Neural crest cell (in vitro differentiated cells): ENCODE results near the gene IL20RA. TPM values are rescaled to one million over a fixed set of nuclear protein-coding genes. Genes with fewer than 3 reads are reported as not detected.

Experiments
- DNase-seq: peaks from one replicate; pipeline ENCODE4 v3.0.0; 2021; ENCODE audit warnings: low read depth, mixed read lengths, low spot score
- H3K27ac Mint-ChIP-seq: one replicate; pipeline ENCODE4 v1.8.0; 2021; ENCODE audit warnings: mild to moderate bottlenecking, mixed read lengths; ENCODE audit not compliant: unreplicated experiment
- H3K27me3 Mint-ChIP-seq: 2 replicates; pipeline ENCODE4 v1.8.0; 2021; ENCODE audit warnings: low read depth, mild to moderate bottlenecking, mixed read lengths
- H3K36me3 Mint-ChIP-seq: 2 replicates; pipeline ENCODE4 v1.8.0; 2021; ENCODE audit warnings: low read depth, mild to moderate bottlenecking, mixed read lengths
- H3K4me1 Mint-ChIP-seq: 2 replicates; pipeline ENCODE4 v1.8.0; 2021; ENCODE audit warnings: mixed read lengths
- H3K4me3 Mint-ChIP-seq: one replicate; pipeline ENCODE4 v1.8.0; 2021; ENCODE audit warnings: mild to moderate bottlenecking, mixed read lengths
- H3K9me3 Mint-ChIP-seq: 2 replicates; pipeline ENCODE4 v1.8.0; 2021; ENCODE audit warnings: mixed read lengths
- CTCF ChIP-seq: fragments of 200-600 bp; sonication (generic); conservative IDR thresholded peaks from 2 replicates; pipeline ENCODE4 v1.5.0; 2021; ENCODE audit warnings: antibody characterized with exemption, mild to moderate bottlenecking
- long read RNA-seq: library from polyadenylated mRNA; unstranded; transcript quantifications from one replicate; pipeline ENCODE4 v2.0.0, GENCODE V29; 2020
- total RNA-seq: library from RNA; stranded (reverse); gene quantifications from 2 replicates; pipeline ENCODE4 v1.2.1, GENCODE V29; 2021

The IL20RA gene
- not detected in 2 replicates for total RNA-seq
- long read RNA-seq = 0 reads

GRCh38 chr6:137044366-137045221 is at the start of gene IL20RA:
TSS of gene IL20RA (minus strand) at chr6:137044965. CDS start at chr6:137044728, 237 bp downstream.
- peaks cover 4% of the 10 kb centered on the region for H3K4me1 Mint-ChIP-seq
- no peak for TF ChIP-seq CTCF
- peaks cover 8% of the 10 kb centered on the region for H3K9me3 Mint-ChIP-seq
- peak; percentile 1 for DNase-seq
- H3K36me3 Mint-ChIP-seq = peaks cover 5% of the 10 kb centered on the region
- no peak within 1 kb of the TSS for H3K27ac Mint-ChIP-seq
- peak within 1 kb of the TSS; percentile 71 for H3K4me3 Mint-ChIP-seq
- peaks cover 91% of the 10 kb centered on the region for H3K27me3 Mint-ChIP-seq

- no peak overlapping the region for H3K27ac Mint-ChIP-seq
- peaks cover 3% of the 10 kb centered on the region for H3K9me3 Mint-ChIP-seq
- no peak for DNase-seq
- H3K4me3 Mint-ChIP-seq = no peak overlapping the region
- H3K36me3 Mint-ChIP-seq = no peaks in the 10 kb centered on the region
- H3K4me1 Mint-ChIP-seq = peaks cover 9% of the 10 kb centered on the region
- no peaks in the 10 kb centered on the region for H3K27me3 Mint-ChIP-seq
- TF ChIP-seq CTCF = no peak
Measured at GRCh38 chr6:137093183-137094069, 48.7 kb upstream of the IL20RA start.

GRCh38 chr6:137092018-137092417 is 47.3 kb upstream of the IL20RA start:
- TF ChIP-seq CTCF = no peak
- no peak for DNase-seq
- H3K27me3 Mint-ChIP-seq = no peaks in the 10 kb centered on the region
- H3K4me1 Mint-ChIP-seq = peaks cover 9% of the 10 kb centered on the region
- no peak overlapping the region for H3K27ac Mint-ChIP-seq
- no peak overlapping the region for H3K4me3 Mint-ChIP-seq
- H3K9me3 Mint-ChIP-seq = peaks cover 3% of the 10 kb centered on the region
- H3K36me3 Mint-ChIP-seq = no peaks in the 10 kb centered on the region

GRCh38 chr6:137089305-137089704 is 44.5 kb upstream of the IL20RA start:
- H3K27ac Mint-ChIP-seq = no peak overlapping the region
- H3K36me3 Mint-ChIP-seq = no peaks in the 10 kb centered on the region
- TF ChIP-seq CTCF = no peak
- no peak for DNase-seq
- H3K4me1 Mint-ChIP-seq = peaks cover 2% of the 10 kb centered on the region
- no peak overlapping the region for H3K4me3 Mint-ChIP-seq
- H3K9me3 Mint-ChIP-seq = peaks cover 3% of the 10 kb centered on the region
- H3K27me3 Mint-ChIP-seq = no peaks in the 10 kb centered on the region

- Mint-ChIP-seq H3K27ac (no peak overlapping the region), H3K36me3 (no peaks in the 10 kb centered on the region), H3K4me1 (no peaks in the 10 kb centered on the region), H3K9me3 (peaks cover 3% of the 10 kb centered on the region), H3K4me3 (no peak overlapping the region), H3K27me3 (no peaks in the 10 kb centered on the region)
- TF ChIP-seq CTCF = no peak
- no peak for DNase-seq
Measured at GRCh38 chr6:137087902-137088301, 43.1 kb upstream of the IL20RA start.
